ENCODE data around the gene ATP8B1. TPM values are rescaled to one million over a fixed set of nuclear protein-coding genes. Genes with fewer than 3 reads are reported as not detected.

Gene ATP8B1
- total and polyA plus RNA-seq, 2 donors (not counting 3 experiments of a cell fraction or from before 2014, with no cell fraction given), result 49.3 to 100 TPM

GRCh38 chr18:57775937-57776336, 27.2 kb downstream of the ATP8B1 start:
- Histone ChIP-seq H3K9me1 (replicated peaks; ENCODE audit: control insufficient read depth, extremely low read depth, insufficient read depth, low read length) (no peaks in the 10 kb centered on the region), H3K36me3 (ENCODE audit: control insufficient read depth in 2 of 2, extremely low read depth in 1 of 2, insufficient read depth in 2 of 2, low read length in 2 of 2) (no peaks in the 10 kb centered on the region), H4K20me1 (replicated peaks; ENCODE audit: control insufficient read depth, extremely low read depth, insufficient read depth, low read length) (no peaks in the 10 kb centered on the region), H3K27ac (ENCODE audit: insufficient read depth, low read depth, low read length) (peak overlapping the region; percentile 24), H3K79me2 (ENCODE audit: control insufficient read depth, insufficient read depth, low read length) (peaks cover 35% of the 10 kb centered on the region), H3K9me3 (replicated peaks; ENCODE audit: control insufficient read depth, insufficient read depth, low read length) (no peaks in the 10 kb centered on the region), H2AFZ (ENCODE audit: low read depth, low read length) (no peak overlapping the region), H3K4me1 (ENCODE audit: control insufficient read depth, extremely low read depth, insufficient read depth, low read length) (peaks cover 55% of the 10 kb centered on the region), H3K4me2 (ENCODE audit: insufficient read depth, low read length) (peak overlapping the region; percentile 39), H3K27me3 (ENCODE audit: control insufficient read depth in 2 of 2, insufficient read depth in 2 of 2, low read length in 2 of 2) (no peaks in the 10 kb centered on the region), H3K4me3 (replicated peaks in 1 of 3; ENCODE audit: insufficient read depth in 1 of 3, low read depth in 1 of 3, low read length in 3 of 3) (no peak overlapping the region), H3K9ac (replicated peaks; ENCODE audit: extremely low read depth, insufficient read depth, low read length) (no peak overlapping the region)
- intact Hi-C loops (cut with micrococcal nuclease), result no loop called here
- FAIRE-seq (peak; percentile 56), DNase-seq (ENCODE audit: low read depth, low spot score) (peak; percentile 54)
- peak; percentile 24 for TF ChIP-seq JUN (IDR thresholded peaks at IDR 0.05; ENCODE audit: borderline replicate concordance, insufficient read depth, insufficient read length, low read depth)
- no peak for TF ChIP-seq FOS (IDR thresholded peaks at IDR 0.05; ENCODE audit: borderline replicate concordance, insufficient read depth, low read length)
- ChIA-PET CTCF (interaction anchor here (0.6 kb wide), 1 partner anchor 17 kb away, joined by 3 read pairs; no protein-coding TSS in a partner anchor), POLR2A (no interaction called here)
- BruUV-seq (replicated peaks), result no TSS peak
- dilution Hi-C loops (cut with MboI; ENCODE audit: extremely low pct_ligation_motif_present, low sequenced_read_pairs), result no loop called here

- Histone ChIP-seq H3K9me1 (replicated peaks; ENCODE audit: control insufficient read depth, extremely low read depth, insufficient read depth, low read length) (no peaks in the 10 kb centered on the region), H3K27me3 (ENCODE audit: control insufficient read depth in 2 of 2, insufficient read depth in 2 of 2, low read length in 2 of 2) (no peaks in the 10 kb centered on the region), H3K79me2 (ENCODE audit: control insufficient read depth, insufficient read depth, low read length) (peaks cover 39% of the 10 kb centered on the region), H3K4me2 (ENCODE audit: insufficient read depth, low read length) (no peak overlapping the region), H4K20me1 (replicated peaks; ENCODE audit: control insufficient read depth, extremely low read depth, insufficient read depth, low read length) (no peaks in the 10 kb centered on the region), H3K36me3 (ENCODE audit: control insufficient read depth in 2 of 2, extremely low read depth in 1 of 2, insufficient read depth in 2 of 2, low read length in 2 of 2) (no peaks in the 10 kb centered on the region), H3K27ac (ENCODE audit: insufficient read depth, low read depth, low read length) (no peak overlapping the region), H2AFZ (ENCODE audit: low read depth, low read length) (no peak overlapping the region), H3K9ac (replicated peaks; ENCODE audit: extremely low read depth, insufficient read depth, low read length) (no peak overlapping the region), H3K4me1 (ENCODE audit: control insufficient read depth, extremely low read depth, insufficient read depth, low read length) (peaks cover 54% of the 10 kb centered on the region), H3K9me3 (replicated peaks; ENCODE audit: control insufficient read depth, insufficient read depth, low read length) (no peaks in the 10 kb centered on the region), H3K4me3 (replicated peaks in 1 of 3; ENCODE audit: insufficient read depth in 1 of 3, low read depth in 1 of 3, low read length in 3 of 3) (no peak overlapping the region)
- TF ChIP-seq JUN (IDR thresholded peaks at IDR 0.05; ENCODE audit: borderline replicate concordance, insufficient read depth, insufficient read length, low read depth), result no peak
- TF ChIP-seq MAX (IDR thresholded peaks at IDR 0.05; ENCODE audit: insufficient read depth, insufficient read length), result no peak
- TF ChIP-seq GATA2 (IDR thresholded peaks at IDR 0.05; ENCODE audit: insufficient read depth, insufficient read length, low read depth, low read length), result no peak
- TF ChIP-seq POLR2A (IDR thresholded peaks at IDR 0.05; ENCODE audit: low read depth, low read length), result no peak
- no peak for TF ChIP-seq POLR2AphosphoS5 (IDR thresholded peaks at IDR 0.05; ENCODE audit: insufficient read depth, low read depth, low read length)
- TF ChIP-seq MYC (IDR thresholded peaks at IDR 0.05; ENCODE audit: low read depth, low read length), result no peak
- no peak for TF ChIP-seq EZH2 (IDR thresholded peaks at IDR 0.05; ENCODE audit: borderline replicate concordance, low read depth, low read length, severe bottlenecking)
- no peak for TF ChIP-seq CTCF (IDR thresholded peaks at IDR 0.05; ENCODE audit: extremely low read depth in 1 of 2, insufficient read depth in 1 of 2, low read depth in 1 of 2, low read length in 2 of 2)
- no peak for TF ChIP-seq FOS (IDR thresholded peaks at IDR 0.05; ENCODE audit: borderline replicate concordance, insufficient read depth, low read length)
- no TSS peak for BruUV-seq (replicated peaks)
- DNase-seq (ENCODE audit: low read depth, low spot score), result no peak
- no peak for FAIRE-seq
- ChIA-PET POLR2A (interaction anchor here (1.4 kb wide), 1 partner anchor 8 kb away, joined by 3 read pairs; no protein-coding TSS in a partner anchor), CTCF (interaction anchor here (0.7 kb wide), 1 partner anchor 16 kb away, joined by 3 read pairs; no protein-coding TSS in a partner anchor)
- dilution Hi-C loops (cut with MboI; ENCODE audit: extremely low pct_ligation_motif_present, low sequenced_read_pairs) (no loop called here), intact Hi-C loops (cut with micrococcal nuclease) (no loop called here)
These were observed 30.7 kb downstream of the ATP8B1 start for GRCh38 chr18:57772387-57772799.

Data from endothelial cell of umbilical vein (primary cell).